GM19324 (cell line): Measurements from ENCODE around the gene ALDH2.
"Not testable (repeated sequence)": the region's sequence is repeated elsewhere in the genome, so short reads cannot be mapped to it uniquely, and the experiment has no call there.

Source experiments
- ATAC-seq: cut with Tn5 transposase; IDR thresholded peaks from one replicate; pipeline ENCODE4 v1.9.1; 2021; ENCODE audit warnings: mild to moderate bottlenecking, moderate library complexity; ENCODE audit not compliant: unreplicated experiment, low FRiP score

Gene ALDH2

DNA sequence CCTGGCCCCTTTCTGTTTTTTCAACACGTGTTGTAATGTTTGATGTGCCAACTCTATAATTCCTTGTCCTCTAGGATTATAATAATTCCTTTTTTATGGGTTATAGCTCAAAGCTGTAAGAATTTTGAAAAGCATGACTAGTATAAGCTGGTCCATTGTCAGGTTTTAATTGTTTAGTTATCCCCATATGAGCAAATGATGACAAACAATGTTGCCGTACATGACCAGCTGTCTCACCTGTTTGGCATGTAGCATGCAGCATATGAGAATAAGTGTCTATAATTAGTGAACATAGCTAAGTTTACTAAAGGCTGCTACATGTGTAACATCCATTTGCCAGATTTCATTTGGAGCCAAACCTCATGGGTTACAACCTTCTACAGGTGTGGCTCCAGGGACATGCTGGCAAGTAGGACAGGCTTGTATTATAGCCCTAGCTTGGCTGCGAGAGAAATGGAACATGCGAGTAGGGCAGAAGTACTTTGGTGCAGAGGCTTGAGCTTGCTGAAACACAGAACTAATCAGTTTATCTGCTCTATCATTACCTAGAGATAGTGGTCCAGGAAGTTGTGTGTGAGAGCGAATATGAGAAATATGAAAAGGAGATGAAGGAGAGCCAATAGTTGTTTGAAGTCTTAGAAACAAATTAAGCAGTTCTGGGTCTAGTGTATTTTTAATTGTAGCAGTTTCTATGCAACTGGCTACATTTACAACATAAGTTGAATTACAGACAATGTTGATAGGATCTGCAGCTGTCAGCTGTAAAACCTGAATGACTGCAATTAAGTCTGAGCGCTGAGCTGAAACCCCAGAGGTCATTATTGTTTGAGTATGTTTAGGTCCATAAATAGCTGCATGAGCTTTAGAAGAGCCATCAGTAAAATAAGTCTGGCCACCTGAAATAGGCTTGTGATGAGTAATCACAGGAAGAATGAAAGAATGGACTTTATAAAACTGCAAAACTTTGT, 52.7 kb downstream of the ALDH2 start:
- no peak for ATAC-seq

DNA sequence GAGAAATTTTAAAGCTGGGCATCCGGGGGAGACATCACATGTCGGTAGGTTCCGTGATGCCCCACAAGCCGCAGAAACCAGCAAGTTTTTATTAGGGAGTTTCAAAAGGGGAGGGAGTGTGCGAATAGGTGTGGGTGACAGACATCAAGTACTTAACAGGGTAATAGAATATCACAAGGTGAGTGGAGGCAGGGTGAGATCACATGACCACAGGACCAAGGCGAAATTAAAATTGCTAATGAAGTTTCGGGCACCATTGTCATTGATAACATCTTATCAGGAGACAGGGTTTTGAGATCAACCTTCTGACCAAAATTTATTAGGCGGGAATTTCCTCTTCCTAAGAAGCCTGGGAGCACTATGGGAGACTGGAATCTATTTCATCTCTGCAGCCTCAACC, 54.1 kb downstream of the ALDH2 start:
- not testable (repeated sequence) for ATAC-seq

DNA sequence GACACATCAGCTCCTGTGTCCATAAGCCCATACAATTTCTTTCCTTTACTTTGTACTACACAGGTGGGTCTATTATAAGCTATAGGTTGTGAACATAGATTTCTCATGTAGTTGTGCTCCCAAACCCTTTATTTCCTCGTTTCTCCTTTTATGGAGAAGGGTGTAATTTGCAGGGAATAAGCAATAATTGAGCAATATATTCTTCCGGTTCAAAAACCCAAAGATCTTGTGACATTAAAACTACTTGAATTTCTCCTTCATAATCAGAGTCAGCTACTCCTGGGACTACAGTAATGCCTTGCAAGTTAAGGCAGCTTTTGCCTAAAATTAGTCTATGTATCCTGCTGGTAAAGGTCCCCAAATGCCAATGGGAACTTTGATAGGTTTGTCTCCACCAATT, 56.2 kb downstream of the ALDH2 start:
- no peak for ATAC-seq

DNA sequence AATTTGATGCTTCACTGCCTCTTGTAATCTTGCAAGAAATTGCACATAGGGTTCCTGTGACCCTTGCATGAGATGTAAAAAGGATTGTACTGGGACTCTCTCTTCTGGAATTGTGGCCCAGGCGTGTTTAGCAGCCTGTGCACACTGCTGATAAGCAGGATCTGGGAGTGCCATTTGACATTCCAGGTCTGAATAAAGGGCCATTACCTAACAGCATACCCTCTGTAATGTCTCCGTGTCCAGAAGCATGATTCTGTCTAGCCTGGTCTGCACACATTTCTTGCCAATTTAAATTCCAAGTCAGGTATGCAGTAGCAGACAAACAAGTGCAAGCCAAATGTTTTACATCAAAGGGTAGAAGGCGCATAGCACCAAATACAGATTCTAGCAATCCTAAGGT, 57.2 kb downstream of the ALDH2 start:
- ATAC-seq: no peak

DNA sequence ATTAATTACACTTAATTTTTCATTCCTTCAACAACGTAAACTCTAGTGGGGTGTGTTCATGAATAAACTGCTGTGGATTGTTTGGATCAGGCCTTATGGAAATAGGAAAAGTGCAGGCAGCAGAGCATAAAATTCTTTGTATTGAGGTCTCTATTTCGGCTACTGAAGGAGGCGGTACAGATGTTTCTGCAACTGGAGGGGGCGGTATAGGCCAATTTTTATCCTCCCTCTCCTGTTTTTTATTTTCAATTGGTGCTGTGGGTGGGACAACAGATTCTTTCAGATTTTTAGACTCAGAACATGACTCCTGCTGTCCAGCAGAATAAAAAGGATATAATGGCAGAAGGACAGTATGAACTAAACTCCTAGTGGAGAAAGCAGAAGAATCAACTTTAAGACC, 57.6 kb downstream of the ALDH2 start:
- not testable (repeated sequence) for ATAC-seq

DNA sequence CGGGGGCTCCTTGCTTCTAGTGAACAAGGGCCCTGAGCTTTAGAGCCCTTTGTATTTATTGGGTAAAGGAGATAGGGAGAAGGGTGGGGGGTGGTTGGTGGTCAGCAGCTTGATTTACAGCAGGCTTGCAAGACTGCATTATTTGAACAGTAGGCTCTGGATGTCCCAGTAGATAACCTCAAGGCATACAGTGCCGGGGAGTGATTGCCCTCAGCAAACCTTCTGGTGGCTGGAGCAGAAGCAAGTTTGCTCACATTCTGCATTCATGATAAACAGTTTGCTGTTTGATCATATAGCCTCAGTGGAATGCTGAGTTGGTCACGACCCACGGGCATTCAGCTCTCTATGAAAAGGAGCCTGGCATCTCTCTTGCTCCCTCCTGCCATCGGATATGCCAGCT, 58.8 kb downstream of the ALDH2 start:
- no peak for ATAC-seq

DNA sequence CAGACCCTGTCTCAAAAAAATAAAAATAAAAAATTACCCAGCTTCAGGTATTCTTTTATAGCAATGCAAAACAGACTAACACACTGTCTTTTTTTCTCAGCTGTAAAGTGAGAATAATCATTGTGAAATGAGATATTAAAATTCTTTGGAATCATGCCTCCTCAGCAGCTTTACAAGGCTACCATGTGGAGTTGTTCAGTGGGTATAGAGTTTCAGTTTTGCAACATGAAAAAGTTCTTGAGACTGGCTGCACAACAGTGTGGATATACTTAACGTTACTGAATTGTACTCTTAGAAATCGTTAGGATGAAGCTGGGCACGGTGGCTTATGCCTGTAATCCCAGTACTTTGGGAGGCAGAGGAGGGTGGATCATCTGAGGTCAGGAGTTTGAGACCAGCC, 59.6 kb downstream of the ALDH2 start:
- ATAC-seq: no peak

DNA sequence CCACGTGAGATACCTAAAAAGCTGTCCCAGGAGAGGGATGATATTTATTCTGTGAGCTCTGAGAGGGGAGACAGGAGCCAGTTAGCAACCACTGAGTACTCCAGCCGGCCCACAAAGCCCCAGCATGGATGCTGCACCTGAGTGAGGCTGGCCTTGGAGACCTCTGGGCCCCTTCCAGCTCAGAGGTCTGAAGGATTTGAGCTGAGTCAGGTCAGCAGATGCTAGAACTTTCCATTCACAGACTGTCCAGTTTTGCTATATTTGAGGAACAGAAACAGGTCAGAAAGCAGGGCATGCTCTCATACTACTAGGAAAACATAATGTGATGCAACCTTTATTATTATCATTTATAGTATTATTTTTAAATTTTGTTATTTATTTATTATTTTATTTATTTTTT, 60.3 kb downstream of the ALDH2 start:
- ATAC-seq: no peak

DNA sequence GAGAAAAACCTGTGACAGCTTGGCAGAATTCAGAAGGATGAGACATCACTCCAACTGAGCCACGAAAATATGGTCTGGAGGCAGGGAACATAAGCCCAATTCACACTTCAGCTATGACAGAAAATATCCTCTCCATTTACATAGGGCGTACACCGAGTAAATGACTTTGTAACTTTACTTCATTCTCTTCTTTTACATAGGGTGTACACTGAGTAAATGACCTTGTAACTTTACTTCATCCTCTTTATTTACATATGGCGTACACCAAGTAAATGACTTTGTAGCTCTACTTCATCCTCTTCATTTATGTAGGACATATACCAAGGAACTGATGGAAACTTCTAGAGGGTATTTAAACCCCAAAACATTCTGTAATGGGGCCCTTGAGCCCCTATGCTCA, 61.2 kb downstream of the ALDH2 start:
- no peak for ATAC-seq

DNA sequence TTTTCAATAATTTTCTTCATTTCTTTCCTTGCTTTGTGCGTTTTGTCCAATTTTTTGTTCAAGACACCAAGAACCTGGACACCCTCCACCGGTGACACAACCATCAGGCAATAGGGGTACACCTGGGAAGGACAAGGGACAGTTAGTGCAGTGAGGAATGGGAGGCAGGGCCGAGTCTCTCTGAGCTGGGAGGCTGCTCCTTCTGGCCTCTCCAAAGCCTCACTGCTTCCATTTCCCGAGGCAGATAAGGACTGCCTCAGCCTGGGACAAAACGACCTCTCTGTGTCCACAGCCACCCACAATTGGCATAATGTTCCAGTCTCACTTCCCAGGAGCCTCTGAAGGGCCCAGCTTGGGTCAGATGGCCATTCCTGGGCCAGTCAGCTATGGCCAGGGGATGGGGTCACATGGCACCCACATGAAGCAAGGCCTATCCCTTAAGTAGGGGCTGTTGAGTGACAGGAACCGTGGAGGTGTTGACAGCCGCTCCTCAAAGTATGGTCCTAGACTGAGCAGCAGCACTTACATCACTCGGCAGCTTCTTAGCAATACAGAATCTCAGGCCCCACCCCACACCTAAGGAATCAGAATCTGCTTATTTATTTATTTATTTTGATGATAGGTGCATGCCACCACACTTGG, 61.7 kb downstream of the ALDH2 start:
- no peak for ATAC-seq

DNA sequence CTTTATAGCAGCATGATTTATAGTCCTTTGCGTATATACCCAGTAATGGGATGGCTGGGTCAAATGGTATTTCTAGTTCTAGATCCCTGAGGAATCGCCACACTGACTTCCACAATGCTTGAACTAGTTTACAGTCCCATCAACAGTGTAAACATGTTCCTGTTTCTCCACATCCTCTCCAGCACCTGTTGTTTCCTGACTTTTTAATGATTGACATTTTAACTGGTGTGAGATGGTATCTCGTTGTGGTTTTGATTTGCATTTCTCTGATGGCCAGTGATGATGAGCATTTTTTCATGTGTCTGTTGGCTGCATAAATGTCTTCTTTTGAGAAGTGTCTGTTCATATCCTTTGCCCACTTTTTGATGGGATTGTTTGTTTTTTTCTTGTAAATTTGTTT, 62.9 kb downstream of the ALDH2 start:
- ATAC-seq: not testable (repeated sequence)

DNA sequence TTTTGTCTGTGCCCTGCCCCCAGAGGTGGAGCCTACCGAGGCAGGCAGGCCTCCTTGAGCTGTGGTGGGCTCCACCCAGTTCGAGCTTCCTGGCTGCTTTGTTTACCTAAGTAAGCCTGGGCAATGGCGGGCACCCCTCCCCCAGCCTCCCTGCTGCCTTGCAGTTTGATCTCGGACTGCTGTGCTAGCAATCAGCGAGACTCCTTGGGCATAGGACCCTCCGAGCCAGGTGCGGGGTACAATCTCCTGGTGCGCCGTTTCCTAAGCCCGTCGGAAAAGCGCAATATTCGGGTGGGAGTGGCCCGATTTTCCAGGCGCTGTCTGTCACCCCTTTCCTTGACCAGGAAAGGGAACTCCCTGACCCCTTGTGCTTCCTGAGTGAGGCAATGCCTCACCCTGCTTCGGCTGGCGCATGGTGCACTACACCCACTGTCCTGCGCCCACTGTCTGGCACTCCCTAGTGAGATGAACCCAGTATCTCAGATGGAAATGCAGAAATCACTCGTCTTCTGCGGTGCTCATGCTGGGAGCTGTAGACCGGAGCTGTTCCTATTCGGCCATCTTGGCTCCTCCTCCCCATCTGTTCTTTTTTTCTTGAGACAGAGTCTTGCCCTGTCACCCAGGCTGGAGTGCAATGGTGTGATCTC, 68.1 kb downstream of the ALDH2 start:
- not testable (repeated sequence) for ATAC-seq

DNA sequence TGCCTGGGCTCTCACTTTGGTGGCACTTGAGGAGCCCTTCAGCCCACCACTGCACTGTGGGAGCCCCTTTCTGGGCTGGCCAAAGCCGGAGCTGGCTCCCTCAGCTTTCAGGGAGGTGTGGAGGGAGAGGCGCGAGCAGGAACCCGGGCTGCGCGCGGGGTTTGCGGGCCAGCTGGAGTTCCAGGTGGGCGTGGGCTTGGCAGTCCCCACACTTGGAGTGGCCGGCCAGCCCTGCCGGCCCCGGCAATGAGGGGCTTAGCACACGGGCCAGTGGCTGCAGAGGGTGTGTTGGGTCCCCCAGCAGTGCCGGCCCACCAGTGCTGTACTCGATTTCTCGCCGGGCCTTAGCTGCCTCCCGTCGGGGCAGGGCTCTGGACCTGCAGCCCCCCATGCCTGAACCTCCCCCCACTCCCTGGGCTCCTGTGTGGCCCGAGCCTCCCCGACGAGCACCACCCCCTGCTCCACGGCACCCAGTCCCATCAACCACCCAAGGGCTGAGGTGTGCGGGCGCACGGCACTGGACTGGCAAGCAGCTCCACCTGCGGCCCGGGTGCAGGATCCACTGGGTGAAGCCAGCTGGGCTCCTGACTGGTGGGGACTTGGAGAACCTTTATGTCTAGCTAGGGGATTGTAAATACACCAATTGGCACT, 68.9 kb downstream of the ALDH2 start:
- ATAC-seq: not testable (repeated sequence)

DNA sequence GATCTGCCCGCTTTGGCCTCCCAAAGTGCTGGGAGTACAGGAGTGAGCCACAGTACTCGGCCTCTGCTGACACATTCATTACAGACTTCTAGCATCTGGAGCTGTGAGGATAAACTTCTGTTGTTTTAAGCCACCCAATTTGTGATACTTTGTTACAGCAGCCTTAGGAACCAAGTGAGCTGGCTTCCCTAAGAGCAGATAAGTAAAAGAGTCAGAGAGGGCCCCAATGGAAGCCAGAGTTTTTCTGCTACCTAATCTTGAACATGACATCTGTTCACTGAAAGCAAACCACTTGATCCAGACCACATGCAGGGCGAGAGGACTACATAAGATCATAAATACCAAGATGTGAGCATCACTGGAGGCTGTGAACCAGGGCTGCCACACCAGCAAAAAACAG, 71.6 kb downstream of the ALDH2 start:
- ATAC-seq: no peak

DNA sequence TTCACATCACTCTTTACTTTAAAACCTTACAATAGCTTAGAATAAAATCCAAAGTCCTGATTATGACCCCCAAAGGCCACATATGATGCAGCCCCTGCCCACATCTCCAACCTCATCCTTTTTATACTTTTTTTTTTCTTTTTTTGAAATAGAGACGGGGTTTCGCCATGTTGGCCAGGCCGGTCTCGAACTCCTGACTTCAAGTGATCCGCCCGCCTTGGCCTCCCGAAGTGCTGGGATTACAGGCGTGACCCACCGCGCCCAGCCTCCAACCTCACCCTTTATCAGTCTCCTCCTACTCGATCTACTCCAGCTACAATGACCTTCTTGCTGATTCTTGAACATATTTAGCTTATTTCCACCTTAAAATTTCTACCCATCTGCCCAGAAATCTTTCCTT, 74.1 kb downstream of the ALDH2 start:
- ATAC-seq: no peak

DNA sequence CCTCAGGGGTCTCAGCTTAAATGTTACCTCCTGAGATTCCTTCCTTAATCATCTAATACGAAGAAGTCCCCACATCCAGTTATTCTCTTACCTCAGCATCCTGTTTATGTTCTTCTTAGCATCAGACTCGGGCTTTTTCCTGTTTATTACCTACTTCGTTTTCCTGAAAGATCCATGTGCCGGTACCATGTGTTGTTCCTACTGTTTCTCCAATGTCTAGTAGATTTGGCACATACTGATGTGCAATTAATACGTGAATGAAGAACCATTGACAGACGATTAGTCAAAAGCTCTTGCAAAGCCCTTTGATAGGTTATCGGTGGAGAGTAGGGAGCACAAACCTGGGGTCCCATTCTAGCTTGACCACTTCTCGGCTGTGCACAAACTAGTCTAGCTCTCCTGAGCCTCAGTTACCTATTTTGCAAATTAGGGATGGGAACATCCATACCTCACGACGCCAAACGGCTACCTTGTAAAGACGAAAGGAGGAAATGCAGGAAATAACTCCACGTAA, 74.6 kb downstream of the ALDH2 start:
- ATAC-seq: no peak

DNA sequence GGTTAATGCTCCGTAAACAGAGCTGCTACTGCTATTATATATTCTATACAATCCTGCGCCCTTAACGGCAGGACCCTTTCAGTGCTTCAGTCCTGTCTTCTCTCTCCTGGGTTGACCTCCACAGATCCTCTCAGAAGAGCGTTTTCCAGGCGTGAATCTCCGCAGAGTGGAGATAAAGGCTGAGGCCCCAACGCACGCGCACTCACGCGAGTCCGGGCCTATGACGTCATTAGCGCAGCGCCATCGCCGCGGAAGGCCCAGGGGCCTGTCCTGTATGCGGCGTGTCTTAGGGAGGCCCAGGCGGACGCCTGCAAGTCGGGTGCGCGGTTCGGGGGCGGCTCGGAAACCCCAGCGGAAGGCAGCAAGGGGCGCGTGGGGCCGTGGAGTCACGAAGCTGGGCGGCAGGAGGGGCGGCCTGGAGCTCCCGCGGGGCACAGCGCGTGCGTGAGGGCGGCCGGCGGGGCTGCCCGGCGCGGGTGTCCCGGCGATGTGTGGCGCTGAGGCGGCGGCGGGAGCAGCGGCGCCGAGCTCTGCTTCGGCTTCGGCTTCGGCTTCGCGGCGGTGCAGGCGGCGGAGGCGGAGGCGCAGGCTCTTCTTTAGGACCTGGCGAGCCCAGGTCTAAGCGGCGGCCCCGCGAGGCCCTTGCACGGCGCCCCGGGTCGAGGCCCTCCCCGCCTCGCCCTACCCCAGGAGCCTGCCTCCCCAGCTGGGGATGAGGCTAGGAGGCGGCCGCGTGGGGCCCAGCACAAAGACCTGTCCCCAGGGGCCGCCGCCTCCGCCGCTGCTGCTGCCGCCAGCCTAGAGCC, 75.2 kb downstream of the ALDH2 start, which contains the start of gene MAPKAPK5:
Gene MAPKAPK5 (plus strand): TSS at position 479 of the 806 bp plus-strand sequence. CDS start 506 bp downstream, outside the sequence.
- peak; percentile 90 for ATAC-seq

DNA sequence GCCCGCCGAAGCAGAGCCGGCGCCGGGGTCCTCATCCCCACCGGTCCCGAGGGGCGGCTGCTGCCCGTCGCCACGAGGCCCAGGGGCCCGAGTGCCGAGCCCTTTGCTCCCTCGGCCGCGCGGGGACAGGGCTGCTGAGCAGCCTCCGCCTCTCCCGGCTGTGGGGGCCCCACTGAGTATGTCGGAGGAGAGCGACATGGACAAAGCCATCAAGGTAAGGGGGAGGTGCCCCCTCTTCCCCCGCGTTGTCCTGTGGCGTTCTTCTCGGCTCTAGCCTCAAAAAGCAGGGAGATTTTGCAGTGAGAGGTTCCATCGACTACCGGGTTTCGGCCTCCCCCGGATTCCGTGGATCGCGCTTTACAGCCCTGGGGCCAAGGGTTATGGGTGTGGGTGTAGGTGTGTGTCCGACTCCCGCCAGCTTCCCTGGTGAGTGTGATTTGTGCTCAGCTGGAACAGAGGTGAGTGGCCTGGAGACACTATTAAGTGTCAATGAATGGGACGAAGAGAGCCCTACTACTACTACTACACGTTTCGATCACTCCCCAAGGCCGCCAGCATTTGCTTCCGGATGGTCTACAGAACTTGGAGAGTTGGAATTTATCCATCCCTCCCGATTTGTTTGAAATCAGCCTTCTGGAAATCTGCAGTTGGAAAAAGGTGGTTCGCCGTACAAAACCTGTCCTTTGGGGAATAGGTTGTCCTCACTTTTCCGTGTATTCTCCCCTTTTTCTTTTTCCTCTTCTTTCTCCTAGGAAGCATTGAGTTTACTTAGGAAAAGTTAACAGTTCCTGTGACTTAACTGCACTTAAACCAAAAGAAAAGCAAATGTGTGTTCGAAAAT, 76.0 kb downstream of the ALDH2 start:
- ATAC-seq: no peak

DNA sequence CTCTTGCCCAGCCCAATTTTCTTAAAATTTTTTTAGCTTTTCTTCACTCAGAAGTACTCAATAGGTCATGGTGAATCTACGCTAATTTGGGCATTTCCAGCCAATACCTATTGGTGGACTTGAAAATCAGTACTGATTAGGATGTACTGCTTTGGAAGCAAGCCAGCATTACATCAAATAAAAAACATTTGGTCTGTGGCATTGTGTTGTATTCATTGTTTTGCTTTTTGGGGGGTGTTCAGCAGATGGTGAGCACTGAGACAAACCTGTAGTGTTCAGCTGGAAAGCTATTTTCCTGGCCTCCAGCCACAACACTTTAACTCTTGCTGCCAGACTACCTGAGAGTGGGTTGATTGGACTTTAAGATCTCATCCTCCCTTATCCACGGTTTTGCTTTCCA, 79.3 kb downstream of the ALDH2 start:
- no peak for ATAC-seq
